ENCODE measurements around the gene SPI1.

SPI1 gene

GRCh38 chr11:47406896-47407745, 28.8 kb upstream of the SPI1 start:
- no peak for DNase-seq

DNA sequence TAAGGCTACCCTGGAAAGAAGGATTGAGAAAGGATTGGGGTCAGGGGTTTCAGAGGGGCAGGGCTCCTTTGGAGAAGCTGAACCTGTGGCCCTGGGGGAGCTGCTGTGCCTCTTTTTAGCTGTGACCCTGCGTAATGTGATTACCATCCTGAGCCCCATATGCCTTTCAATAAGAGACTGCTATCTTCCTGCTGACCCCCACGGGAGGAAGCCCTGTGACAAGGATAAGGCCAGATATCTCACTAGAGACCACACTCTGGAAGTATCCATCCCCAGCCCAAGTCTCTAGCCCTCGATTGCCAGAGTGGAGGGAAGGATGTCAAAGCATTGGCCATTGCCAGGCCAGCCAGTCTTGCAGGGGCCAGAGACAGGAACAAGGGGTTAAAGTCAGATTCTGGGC, 25.2 kb upstream of the SPI1 start:
- no peak for DNase-seq

- DNase-seq: no peak
Measured at GRCh38 chr11:47403135-47403534, 24.8 kb upstream of the SPI1 start.

DNA sequence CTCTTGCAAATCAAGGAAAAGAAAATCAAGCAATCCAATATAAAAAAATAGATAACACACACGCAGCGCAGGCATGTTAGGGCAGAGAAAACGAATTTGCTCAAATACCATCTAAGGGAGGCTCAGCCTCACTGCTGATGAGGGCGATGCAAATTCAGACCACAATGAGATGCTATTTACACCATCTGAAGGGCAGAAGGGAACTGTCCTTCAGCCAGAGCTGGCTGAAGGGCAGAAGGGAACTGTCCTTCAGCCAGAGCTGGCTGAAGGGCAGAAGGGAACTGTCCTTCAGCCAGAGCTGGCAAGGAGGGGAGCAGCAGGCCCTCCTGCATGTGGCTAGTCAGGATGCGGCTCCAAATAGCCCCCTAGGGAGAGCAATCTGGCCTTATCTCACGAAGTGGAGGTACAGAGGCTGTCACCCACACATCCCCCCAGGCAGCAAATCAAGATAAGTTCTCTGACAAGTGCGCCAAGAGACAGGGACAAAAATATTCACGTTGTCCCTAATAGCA, 22.5 kb upstream of the SPI1 start:
- no peak for DNase-seq

DNA sequence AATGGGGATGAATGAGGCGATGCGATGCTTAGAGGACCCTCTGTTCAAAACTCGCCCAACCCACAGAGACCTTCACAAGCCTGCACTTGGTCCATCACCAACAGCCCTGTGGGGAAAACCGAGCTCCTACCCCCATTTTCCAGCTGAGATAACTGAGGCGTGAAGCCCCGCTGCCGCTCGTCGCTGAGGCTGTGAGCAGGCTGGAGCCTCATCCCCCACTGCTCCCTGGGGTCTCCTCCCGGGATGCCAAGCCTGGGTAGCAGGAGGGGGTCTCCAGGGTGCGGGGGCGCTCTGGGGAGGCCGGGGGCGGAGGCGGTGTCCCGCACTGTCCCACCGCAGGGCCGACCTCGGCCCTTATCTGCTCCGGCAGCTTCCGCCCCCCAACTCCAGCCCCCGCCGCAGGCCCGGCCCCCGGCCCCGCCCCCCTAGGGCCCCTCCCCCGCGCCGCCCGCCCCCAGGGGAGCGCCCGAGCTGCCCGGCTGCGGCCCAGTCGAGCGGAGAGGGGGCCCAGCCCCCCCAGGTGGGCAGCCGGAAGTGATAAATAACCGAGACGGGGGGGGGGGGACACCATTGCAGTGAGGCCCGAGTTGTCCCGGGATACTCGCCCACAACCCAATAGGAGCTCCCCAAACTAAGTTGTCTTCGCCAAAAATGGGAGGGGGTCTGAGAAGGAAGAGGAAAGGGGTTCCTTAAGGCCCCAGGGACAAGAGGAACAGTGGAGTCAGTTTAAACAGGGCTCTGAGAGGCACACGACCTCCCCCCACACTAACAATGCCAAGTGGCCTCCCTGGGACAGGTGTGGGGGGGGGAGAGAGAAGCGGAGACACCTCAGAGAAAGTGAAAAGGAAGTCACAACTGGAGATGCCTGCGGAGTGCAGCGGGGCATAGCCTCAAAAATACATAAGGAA, 21.8 kb upstream of the SPI1 start:
- peak; percentile 25 for DNase-seq

DNA sequence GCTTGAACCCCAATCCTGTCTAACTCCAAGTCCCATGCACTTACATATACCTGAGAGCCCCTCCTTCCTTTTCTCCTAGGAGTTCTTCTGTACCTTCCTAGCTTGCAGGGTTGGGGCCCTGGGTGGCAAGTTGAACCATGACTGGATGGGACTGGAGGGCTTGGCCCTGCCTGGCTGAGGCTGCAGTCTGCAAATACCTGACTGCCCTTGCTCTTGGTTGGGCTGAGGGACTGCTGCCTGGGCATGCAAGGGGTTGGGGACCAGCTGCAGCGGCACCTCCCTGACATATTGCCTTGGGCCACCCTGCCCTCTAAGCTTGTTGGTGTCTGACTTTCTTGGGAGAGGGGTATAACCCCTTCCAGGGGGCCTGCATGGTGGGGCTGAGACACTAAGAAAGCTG, 20.2 kb upstream of the SPI1 start:
- no peak for DNase-seq

- DNase-seq: no peak
Measured at GRCh38 chr11:47398011-47398410, 19.7 kb upstream of the SPI1 start.

- DNase-seq: no peak
Measured at GRCh38 chr11:47396049-47396320, 17.6 kb upstream of the SPI1 start.

- DNase-seq: no peak
Measured at GRCh38 chr11:47395223-47396048, 17.1 kb upstream of the SPI1 start.

DNA sequence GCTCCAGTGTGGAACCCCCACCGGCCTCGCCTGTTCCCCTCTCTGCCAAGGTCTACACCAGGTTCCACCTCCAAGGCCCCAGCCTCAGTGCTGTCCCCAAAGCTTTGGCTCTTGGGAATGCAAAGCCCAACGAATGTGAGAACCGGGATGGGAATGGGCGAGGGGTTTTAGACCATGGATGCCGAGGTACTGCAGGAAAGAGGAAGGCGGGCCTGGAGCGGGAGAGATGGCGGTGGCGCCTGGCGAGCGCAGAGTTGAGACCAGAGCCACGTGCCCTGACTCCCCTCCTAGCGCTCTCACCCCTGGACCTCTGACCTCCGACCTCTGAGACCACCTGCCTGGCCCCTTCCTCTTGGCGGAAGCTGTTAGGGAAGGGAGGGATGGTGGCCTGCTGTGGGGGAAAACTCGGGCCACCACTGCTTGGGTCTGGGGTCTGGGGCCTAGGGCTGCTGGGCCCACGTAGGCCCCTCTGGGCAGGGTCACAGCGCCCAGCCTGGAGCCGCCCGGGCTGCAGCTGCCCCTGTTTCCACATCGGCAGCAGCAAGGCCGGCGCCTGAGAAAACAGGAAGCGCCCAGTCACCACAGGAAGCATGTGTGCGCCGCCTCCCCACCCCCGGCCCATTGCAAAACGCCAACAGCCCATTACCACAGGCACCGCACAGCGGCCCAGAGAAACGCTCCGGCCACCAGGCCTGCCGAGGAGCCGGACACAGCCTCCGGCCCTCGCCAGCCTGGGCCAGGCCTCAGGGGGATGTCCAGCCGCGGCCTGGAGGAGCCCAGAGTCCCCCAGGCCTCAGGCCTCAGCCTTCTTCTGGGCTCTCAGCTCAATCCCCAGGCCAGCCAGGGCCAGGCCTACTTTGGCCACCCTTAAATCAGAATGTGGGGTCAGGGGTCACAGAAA, 16.2 kb upstream of the SPI1 start:
- no peak for DNase-seq

DNA sequence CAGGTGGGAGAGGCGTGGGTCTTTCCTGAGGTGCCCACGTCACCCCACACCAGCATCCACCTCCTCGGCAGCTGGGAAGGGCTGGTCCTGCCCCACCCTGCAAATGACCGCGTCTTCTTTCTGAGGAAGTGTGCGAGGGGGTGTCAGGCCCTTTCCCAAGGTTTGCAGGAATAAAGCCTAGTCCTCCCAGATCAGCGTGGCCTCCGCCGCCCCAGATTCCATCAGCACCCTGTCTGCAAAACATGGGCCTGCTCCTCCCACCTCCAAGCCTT, 15.6 kb upstream of the SPI1 start:
- no peak for DNase-seq

- no peak for DNase-seq
Measured at GRCh38 chr11:47393163-47394049, 15.1 kb upstream of the SPI1 start.

DNA sequence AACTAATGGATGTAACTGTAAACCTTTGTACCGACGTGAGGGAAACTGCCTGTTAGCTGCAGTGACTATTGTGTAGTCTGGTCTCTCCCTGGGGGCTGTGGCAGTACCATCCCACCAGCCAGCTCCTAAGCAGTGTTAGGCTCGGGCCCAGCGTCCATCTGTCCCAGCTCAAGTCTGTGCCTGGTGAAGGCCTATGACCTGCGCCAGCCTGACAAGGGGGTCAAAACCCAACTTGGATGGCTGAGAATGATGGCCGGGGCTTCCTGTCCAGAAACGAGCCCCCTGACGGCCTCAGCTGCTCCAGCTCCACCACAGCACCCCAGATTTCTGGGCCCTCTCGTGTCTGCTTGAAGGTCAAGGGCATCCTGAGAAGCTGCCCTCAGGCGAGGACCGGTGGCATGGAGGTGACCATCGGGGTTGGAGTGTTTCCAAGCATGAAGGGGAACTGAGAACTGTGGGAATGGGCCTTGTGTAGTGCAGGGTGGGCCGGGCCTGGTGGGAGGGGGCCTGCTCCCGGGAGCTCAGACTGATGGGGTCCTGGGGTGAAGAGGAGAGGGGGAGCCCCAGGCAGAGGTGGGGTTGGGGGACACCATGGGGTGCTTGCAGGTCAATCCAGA, 14.3 kb upstream of the SPI1 start:
- DNase-seq: no peak

- DNase-seq: no peak
Measured at GRCh38 chr11:47391711-47392432, 13.5 kb upstream of the SPI1 start.

DNA sequence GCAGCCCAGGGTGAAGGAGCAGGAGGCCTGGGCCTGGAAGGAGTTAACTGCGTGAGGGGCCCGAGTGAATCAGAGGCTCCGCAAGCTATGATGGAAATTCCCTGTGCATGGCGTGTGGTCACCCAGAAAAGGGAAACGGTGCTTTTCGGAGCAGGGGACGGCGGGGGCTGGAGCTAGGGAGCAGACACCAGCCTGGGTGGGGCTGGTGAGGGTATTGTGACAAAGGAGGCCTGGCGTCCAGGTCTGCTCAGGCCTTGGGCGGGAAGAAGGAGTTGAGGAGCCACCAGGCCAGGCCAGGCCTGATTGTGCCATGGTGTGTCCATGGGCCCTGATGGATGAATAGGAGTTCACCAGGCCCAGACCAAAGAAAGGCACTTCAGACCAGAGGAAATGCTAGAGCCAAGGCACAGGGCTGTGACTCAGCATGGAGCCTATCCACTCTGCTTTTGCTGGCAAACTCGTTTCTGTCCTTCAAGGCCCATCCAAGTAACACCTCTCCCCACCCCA, 12.8 kb upstream of the SPI1 start:
- DNase-seq: no peak

DNA sequence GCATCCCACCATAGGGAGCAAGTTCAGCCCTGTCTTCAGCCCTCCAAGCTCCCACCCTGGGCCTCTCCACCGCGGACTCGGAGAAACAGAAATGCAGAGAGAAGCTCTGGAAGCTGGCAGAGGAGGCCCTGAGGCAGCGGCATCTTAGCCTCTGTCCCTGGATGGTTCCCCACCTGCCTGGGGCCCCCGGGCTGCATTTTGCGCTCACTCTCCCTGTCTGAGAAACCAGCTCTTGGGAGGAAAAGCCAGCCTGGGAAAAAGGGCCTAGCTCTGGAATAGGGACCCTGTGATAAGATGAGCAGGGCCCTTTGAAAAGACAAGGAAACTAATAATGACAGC, 12.0 kb upstream of the SPI1 start:
- DNase-seq: no peak

- DNase-seq: no peak
Measured at GRCh38 chr11:47389577-47390421, 11.5 kb upstream of the SPI1 start.

- DNase-seq: no peak
Measured at GRCh38 chr11:47388697-47389576, 10.6 kb upstream of the SPI1 start.
